GM19043 (cell line): ENCODE measurements around the gene POTEI.
"Not testable (repeated sequence)": the region's sequence is repeated elsewhere in the genome, so short reads cannot be mapped to it uniquely, and the experiment has no call there.

Experiments used
- ATAC-seq: cut with Tn5 transposase; IDR thresholded peaks from one replicate; pipeline ENCODE4 v1.9.1; 2021; ENCODE audit warnings: low read depth; ENCODE audit not compliant: unreplicated experiment

POTEI gene

DNA sequence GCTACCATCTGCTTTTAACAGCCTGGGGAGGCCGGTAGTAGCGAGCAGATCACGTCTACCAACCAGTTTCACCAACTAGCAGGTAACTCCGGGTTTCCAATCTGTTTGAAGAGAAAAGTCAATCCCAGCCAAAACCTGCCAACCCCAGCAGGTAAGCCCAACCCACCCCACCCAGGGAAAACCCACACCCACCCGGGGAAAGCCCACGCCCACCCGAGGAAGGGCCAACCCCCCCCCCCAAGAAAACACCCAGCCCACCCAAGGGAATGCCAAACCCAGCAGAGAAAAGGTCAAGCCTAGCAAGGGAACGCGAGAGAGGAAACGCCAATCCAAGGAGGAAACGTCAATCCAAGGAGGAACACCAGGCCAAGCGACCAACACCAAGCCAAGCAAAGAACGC, at the start of gene POTEI:
TSS of gene POTEI (minus strand) at position 101 of the 400 bp plus-strand sequence. CDS start at position 8, 93 bp downstream.
- ATAC-seq: not testable (repeated sequence)

DNA sequence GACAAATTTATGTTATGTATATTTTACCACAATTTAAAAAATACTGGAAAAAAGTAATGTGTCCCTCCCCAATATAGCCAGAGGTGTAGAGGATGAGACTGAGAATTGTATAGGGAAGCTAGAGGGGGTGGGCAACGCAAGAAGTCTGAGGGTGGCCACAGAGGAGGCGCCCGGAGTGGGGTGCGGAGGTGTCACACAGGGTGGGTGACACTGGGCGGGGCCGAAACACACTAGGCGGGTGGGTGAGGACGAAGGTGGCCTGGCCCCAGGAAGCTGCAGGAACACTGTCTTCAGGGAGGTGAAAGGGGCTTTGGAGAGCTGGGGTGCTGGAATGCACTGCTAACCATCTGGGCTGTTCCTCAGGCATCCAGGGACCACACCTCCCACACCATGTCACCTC, 47.3 kb upstream of the POTEI start:
- ATAC-seq: not testable (repeated sequence)

DNA sequence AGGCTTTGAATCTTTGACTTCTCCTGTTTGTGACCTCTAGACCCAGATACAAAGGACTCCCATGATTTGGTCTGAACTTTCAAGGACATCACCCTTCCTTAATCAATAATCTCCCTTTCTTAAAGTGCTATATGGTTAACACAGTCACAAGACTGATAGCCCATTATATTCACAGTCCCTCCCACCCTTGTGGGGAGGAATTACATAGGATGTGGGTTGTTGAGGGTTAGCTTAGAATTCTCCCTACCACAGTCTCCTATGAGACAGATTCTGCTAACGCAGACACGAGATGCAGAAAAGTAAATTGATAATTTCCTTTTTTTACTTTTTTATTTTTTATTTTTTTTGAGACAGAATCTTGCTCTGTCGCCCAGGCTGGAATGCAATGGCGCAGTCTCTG, 45.0 kb upstream of the POTEI start:
- not testable (repeated sequence) for ATAC-seq

DNA sequence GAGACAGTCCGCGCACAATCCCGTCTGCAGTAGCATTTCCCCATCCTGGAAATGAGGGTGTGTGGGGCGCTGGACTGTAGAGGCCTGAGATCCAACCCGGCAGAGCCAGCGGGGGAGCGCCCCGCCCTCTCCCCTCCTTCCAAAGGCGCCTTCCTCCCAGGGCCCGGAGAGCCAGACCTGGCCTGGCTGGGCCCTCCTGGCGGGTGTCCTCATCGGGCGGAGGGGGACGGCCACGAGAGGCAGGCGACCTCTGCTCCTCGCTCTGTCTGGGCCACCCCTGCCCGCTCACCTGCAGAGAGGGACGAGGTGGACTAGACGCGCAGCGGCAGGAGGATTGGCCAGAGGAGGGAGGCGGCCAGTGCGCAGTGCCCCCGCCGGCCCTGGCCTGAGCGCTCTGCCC, 40.3 kb upstream of the POTEI start:
- ATAC-seq: not testable (repeated sequence)

DNA sequence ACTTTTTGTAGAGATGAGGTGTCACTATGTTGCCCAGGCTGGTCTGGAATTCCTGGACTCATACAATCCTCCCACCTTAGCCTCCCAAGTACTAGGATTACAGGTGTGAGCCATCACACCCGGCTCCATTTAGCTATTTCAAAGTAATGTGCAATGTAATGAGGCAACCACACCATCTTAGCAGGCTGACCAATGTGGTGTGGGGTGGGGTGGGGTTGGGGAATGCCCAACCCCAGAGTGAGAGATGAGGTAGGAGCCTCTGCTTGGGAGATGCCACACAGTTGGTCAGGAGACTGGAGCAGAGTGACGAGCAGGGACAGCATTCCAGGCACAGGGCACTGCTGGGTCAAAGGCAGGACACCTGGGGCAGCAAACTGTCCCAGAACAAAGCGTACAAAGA, 39.3 kb upstream of the POTEI start:
- ATAC-seq: not testable (repeated sequence)

DNA sequence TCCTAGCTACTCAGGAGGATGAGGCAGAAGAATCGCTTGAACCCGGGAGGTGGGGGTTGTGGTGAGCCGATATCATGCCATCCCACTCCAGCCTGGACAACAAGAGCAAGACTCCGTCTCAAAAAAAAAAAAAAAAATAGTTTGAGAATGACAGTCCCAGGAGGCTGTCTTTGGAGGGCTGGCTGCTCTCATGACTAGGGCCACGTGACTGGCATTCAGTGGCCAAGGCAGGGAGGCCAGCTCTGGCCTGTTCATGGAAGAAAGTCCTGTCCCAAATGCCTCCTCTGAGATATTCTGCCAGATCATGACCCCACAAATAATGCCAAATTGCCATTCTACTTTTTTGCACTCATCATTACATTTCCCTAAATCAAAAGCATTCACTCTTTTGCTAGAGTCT, 35.9 kb upstream of the POTEI start:
- not testable (repeated sequence) for ATAC-seq

DNA sequence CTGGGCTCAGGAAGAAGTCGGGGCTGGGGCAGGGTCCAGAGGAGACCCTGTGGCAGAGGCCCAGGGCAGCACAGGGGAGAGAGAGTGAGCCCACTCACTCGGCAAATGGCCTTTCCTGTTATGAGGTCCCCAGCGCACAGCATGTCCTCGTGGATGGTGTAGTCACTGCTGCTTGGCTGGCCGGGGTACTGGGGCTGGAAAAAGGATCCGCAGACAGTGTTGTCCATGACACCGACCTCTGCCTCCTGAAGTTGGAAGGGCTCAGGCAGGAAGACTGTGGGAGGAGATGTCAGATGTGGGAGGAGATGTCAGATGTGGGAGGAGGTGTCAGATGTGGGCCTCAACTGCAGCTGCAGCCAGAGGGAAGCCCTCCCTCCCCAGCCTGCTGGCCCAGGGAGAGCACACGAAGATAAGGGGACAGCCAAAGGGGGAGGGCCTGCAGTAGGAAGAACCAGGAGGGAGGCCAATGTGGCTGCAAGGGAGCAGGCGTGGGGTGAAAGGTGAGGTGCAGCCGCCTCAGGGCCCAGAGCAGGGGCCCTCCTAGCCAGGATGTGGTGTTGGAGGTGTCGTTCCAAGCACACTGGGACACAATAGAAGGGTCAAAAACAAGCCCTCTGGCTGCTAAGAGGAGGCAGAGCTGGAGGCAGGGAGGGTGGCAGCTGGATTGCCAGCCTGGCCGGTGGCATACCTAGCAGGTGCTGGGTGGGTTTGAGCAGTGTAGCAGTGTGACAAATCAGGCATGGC, 34.8 kb upstream of the POTEI start:
- not testable (repeated sequence) for ATAC-seq

DNA sequence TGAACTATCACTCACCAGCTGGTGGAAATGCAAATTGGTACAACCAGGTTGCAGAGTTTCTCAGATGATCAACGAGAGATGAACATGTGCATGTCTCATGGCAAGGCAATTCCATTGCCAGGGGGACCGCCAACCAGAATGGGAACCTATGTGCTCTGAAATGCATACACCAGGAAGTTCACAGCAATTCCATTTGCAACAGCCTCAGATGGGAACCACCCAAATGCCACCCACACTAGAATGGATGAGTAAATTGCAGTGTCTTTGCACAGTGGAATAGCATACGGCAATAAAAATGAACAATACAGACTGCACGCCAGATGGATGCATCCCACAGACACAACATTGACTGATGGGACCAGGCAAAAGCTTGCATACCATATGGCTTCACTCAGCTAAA, 33.7 kb upstream of the POTEI start:
- ATAC-seq: not testable (repeated sequence)

DNA sequence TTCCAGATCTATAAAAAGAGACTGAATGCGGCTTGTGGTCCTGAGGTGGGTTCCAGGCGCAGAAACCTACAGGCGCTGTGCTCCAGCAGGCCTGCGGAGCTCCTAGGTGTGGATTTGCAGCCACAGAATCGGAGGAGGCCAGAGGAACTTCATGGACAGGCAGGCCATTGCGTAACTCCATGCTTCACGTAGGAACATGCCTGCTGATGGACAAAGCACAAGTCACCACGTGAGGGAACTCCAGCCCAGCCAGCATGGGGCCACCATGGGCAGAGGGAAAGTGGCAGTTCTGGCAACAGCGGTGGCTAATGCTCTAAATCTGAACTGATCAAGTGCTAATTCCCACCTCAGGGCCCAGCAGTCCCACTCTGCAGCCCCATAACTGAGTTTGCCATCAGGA, 29.1 kb upstream of the POTEI start:
- ATAC-seq: not testable (repeated sequence)

DNA sequence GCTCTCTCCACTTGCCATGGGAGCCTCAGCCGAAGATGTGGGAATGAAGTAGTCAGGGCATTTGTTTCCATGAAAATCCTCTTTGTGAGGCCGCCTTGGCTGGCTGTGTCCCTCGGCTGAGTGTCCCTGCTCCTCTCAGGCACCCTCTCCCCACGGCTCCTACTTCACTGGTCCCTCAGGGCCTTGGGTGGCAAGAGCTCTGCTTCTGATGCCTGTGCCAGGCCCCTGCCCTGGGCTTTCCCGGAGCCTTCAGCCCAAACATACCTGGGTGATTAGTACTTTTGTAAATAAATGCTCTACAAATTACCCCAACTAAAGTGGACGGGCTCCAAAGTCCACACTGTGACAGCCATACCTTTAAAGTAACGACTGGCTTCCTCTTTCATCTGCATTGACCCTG, 27.5 kb upstream of the POTEI start:
- ATAC-seq: not testable (repeated sequence)

DNA sequence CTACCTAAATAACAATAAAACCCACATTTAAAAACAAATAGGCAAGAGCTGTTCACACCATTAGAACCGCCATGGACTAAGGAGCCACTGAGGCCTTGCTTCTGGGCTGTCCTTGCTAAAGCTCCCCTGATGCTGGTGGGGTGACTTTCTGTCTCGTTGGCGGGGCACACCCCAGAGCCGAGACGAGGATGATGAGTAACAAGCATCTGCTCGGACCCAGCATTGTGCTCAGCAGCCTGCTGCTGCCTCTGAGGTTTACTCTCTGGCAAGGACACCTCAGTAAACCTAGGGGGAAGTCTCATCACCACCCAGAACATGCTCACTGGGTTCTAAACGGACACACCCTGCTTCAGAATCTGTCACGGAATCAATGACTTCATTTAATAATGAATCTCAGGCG, 22.5 kb upstream of the POTEI start:
- not testable (repeated sequence) for ATAC-seq

DNA sequence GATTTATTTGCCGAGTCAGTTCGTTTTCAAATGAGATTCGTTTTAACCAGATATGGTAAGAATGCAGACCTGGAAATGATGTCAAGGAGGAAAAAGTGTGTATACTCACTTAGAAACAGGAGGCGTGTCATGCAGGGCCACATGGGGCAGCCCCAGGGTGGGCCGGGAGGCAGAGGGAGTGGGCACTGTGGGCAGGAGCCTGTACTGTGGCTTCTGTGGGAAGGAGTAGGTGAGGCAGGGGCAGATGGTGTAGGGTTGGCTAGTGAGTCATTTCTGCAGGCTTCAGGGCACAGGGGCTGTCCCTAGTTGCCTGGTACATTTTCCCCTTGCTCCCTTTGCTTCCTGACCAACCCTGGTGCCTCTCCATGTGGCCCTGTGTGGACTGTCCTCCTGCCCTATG, 22.1 kb upstream of the POTEI start:
- peak; percentile 70 for ATAC-seq

DNA sequence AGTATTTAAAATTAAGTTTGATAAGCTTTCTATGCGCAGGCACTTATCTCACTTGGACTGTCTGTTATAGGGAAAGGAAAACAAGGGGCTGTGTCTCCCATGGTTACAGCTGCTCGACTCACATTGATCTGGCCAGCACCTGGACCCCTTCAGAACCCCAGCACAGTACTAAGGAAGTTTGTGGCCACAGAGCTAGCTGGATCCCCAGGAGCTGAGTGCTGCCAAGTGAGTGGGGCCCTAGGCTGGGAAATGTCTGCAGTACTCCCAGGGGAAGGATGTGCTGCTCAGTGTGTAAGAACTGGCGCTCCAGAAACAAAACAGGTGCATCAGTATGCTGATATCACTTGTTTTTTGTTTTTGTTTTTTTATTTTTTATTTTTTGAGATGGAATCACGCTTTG, 21.1 kb upstream of the POTEI start:
- not testable (repeated sequence) for ATAC-seq

DNA sequence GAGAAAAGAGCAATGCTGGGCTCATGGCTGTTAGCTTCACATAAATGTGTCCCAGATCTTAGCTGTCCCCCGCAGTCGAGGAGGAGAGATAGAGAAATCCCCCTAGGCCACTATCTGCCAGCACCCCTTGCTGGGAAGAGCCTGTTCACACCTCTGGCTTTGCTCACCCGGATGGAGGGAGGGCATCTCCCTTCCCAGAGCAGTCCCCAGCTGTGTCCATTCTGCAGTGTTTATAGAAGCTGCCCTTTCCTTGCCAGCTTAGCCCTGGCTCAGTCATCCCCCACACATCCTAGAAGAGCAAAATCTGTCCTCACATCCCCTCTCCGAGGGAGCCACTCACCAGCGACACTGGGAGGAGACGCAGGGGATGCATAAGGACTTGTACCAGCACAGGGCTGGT, 20.4 kb upstream of the POTEI start:
- not testable (repeated sequence) for ATAC-seq

DNA sequence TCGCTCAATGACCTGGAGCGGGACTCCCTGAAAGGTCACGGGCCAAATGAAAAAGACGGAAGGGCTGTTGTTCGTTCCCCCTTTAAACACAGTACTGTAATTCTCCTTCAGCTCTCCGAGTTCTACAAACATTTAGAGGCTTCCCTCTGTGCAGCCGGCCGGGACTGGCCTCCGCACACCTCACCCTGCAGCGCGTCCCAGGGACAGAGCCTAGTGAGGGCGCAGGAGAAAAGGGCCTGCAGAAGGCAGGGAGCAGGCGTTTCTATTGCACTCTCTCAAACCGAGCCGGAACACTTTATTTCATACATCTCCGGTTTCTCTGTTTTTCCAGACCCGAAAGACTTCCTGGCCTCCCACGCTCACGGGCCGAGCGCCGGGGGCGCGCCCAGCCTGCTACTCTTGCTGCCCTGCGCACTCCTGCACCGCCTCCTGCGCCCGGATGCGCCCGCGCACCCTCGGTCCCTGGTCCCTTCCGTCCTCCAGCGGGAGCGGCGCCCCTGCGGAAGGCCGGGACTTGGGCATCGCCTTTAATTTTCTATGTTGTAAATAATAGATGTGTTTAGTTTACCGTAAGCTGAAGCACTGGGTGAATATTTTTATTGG, 18.3 kb upstream of the POTEI start:
- ATAC-seq: not testable (repeated sequence)

DNA sequence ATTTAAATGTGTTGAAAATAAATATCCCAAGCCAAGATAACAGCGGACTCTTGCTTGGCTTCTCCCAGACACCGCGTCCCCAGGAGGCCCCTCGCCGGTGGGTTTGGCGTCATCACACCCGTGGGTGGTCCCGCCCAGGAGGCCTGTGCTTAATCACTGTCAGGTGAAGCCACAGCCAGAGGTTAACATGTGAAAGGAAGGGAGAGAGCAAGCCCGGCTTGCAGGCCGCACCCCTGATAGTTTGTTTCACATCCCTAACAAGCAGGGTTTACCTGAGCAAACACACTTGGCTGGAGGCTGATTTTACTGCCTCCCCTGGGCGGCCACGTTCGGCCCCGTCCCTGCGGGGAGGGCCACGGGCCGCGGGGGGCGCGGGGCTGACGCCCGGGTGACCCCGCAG, 13.3 kb upstream of the POTEI start:
- ATAC-seq: not testable (repeated sequence)

DNA sequence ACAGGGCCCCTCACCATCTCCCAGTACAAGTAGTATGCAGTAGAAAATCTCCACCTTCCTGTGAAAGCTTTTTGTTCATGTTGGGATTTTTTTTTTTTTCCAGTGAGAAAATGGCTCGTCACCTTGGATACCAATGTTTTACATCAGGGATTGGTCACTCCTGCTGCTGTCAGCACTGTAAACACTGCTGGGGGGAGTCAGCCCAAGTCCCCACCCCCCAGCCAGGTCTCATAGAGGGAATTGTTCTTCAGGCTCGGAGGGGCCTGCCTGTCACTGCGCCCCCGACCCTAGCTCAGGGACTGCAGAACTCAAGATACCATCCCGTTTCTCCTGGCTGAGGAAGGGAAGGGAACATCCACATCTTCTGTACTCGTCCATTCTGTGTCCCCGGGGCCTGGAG, 11.9 kb upstream of the POTEI start, which contains the start of gene CFC1B:
TSS of gene CFC1B (plus strand) at position 231 of the 400 bp plus-strand sequence. CDS start 263 bp downstream, outside the sequence.
- not testable (repeated sequence) for ATAC-seq

DNA sequence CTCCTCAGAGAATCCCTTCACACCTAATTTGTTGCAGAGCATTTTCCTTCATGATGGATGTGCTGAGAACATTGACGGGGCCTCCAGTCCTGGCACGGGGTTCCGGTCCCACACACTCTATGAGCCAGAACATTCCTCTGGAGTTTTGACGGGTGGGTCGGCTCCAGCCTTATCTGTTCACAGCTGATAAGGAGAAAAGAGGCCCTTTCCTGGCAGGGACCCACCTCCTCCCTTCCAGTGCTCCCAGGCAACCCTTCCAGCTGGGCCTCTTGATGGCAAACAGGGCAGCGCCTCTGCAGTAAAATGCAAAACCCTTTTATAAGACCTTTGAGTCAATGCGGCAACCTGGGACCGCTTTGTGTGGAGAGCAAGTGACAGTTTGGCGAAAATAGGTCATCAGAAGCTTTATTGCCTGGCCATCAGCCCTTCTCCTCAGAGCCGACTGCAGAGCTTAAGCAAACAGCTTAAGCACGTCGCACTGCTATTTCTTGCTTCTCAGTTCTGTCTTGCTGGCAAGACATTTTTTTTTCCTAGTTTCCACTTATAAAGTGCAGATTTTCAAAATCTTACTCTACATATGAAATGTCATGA, 9.5 kb upstream of the POTEI start:
- ATAC-seq: not testable (repeated sequence)

DNA sequence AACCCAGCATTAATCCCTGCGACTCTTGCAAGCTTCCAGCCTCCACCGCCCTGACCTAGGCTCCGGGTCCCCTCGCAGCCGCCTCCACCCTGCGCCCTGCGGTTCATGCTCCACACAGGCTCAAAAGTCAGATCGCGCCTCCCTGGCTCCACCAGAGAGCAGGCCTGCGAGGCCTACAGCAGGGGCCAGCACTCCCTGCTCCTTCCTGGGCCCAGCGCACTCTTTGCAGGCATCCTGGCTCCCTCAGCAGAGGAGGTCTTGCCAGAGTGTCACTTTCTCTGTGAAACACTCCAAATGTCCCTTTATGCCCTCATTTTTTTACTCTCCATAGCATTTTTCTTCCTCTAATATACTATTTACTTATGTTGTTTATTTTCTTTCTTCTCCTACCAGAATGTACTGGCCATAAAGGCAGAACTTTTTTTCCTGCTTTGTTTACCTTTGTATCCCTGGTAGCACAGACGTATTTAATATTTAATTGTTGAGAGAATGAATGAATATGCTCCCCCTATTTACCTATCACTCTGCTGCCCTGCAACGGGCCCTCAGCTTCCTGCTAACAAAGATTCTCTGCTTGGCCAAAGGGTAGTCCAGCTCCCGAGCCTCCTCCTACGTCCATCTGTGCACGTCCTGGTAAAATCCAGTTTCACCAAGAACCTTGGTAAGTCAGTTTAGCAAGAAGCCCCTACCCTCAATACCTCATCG, 2.8 kb upstream of the POTEI start:
- ATAC-seq: not testable (repeated sequence)

DNA sequence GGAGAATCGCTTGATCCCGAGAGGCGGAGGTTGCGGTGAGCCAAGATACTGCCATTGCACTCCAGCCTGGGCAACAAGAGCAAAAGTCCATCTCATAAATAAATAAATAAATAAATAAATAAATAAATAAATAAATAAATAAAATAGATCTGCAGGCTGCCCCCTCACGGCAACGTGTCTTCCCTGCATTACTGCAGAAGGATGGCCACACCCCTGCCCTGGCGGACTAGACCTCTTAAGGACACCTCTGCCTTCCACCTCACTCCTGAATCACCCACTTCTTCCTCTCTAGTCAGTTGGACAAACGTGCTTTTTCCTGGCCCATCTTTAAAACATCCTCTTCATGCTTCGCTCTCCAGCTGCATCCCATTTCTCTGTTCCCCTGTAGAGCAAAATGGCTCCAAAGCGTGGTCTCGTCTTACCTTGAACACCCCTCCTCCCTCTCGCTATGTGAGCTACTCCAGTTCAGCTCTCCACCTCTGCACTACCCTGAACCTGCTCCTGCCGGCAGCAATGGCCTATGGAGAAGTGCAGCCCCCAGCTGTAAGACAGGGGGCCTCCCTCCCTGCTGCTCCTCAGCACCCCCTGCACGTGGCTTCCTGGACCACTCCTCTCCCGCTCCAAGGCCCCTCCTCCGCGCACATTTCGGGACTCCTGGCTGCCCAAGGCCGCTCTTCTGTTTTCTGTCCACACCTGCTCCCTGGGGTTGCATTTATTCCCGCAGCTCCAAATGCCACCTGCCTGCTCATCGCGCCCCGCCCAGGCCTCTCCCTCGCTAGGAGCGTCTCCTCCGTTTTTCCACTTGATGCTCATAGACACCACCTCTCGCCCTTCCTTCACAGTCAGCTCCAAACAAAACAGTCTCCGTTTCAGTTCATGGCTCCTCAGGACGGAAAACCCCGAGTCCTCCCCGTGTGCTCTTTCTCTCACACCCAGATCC, 1.9 kb upstream of the POTEI start:
- not testable (repeated sequence) for ATAC-seq
